Measurements from ENCODE around the gene GLIS1.

GRCh38 chr1:53627031-53627430, 111.9 kb downstream of the GLIS1 start:
- no peak for TF ChIP-seq EZH2 (IDR thresholded peaks at IDR 0.05; ENCODE audit: borderline replicate concordance, low read depth, low read length, severe bottlenecking)
- no peak for TF ChIP-seq CTCF (IDR thresholded peaks at IDR 0.05; ENCODE audit: extremely low read depth in 1 of 2, insufficient read depth in 1 of 2, low read depth in 1 of 2, low read length in 2 of 2)
- TF ChIP-seq POLR2A (IDR thresholded peaks at IDR 0.05; ENCODE audit: low read depth, low read length), result no peak
